Measurements from ENCODE around the gene DNAJB13. TPM values are rescaled to one million over a fixed set of nuclear protein-coding genes. Genes with fewer than 3 reads are reported as not detected.

The DNAJB13 gene
- total and polyA plus RNA-seq, 2 of the 13 experiments (the other 11 are each of a cell fraction or from before 2014, with no cell fraction given) = 2.3 TPM; not detected in 1

DNA sequence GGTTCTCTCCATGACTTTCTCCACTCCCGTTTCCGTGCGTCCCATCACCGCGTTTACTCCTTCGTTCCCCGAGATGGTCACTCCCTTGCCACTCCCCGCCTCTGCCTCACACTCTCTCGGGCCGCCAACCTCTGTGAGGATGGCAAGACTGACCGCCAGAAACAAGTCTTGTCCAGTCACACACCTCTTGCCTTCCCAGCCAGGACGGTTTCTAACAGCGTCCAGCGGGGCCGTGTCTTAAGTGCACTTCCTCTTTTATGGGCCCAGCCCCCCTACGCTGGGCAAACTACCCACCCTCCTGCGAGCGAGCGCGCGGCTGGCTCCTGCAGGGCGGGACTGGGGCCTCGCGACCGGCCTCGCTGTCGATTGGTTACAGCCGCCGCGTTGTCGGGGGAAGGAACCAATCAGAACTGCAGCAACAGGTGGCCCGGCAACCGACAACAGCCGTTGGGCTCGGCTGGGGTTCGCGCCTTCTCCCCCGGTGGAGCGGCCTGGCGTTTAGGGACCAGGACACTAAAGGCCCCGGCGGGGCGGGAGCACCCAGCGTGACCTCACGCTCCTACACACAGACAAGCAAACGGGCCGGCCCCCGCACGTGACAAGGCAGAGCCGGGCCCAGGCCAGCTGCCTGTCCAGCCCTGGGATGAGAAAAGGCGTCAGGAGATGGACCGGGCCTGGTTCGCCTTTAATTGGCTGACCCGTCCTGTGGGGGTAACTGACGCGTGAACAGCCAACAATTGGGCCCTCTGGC, 32.3 kb downstream of the DNAJB13 start (continued):
- TF ChIP-seq, protein P1, sequence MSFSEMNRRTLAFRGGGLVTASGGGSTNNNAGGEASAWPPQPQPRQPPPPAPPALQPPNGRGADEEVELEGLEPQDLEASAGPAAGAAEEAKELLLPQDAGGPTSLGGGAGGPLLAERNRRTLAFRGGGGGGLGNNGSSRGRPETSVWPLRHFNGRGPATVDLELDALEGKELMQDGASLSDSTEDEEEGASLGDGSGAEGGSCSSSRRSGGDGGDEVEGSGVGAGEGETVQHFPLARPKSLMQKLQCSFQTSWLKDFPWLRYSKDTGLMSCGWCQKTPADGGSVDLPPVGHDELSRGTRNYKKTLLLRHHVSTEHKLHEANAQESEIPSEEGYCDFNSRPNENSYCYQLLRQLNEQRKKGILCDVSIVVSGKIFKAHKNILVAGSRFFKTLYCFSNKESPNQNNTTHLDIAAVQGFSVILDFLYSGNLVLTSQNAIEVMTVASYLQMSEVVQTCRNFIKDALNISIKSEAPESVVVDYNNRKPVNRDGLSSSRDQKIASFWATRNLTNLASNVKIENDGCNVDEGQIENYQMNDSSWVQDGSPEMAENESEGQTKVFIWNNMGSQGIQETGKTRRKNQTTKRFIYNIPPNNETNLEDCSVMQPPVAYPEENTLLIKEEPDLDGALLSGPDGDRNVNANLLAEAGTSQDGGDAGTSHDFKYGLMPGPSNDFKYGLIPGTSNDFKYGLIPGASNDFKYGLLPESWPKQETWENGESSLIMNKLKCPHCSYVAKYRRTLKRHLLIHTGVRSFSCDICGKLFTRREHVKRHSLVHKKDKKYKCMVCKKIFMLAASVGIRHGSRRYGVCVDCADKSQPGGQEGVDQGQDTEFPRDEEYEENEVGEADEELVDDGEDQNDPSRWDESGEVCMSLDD (CRISPR knock-in tag; IDR thresholded peaks at IDR 0.05; ENCODE audit: borderline replicate concordance) = peak; percentile 93
- TF ChIP-seq TGIF2 (CRISPR knock-in tag; IDR thresholded peaks at IDR 0.05) = 0 out of 2 replicates have a peak, but pooled peaks have one; percentile 32
- TF ChIP-seq HMG20B (CRISPR knock-in tag; conservative IDR thresholded peaks at IDR 0.05) = peak; percentile 45
- TF ChIP-seq, protein P2, sequence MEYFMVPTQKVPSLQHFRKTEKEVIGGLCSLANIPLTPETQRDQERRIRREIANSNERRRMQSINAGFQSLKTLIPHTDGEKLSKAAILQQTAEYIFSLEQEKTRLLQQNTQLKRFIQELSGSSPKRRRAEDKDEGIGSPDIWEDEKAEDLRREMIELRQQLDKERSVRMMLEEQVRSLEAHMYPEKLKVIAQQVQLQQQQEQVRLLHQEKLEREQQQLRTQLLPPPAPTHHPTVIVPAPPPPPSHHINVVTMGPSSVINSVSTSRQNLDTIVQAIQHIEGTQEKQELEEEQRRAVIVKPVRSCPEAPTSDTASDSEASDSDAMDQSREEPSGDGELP (IDR thresholded peaks at IDR 0.05; ENCODE audit: borderline replicate concordance, low read depth) = peak; percentile 65; the same call in 1 of the 2 replicates
- no peak for TF ChIP-seq HMGA1 (CRISPR knock-in tag; conservative IDR thresholded peaks at IDR 0.05)
- TF ChIP-seq SP1 (IDR thresholded peaks at IDR 0.05) = no peak
- peak; percentile 38; the same call in 1 of the 2 replicates for TF ChIP-seq SP1 (CRISPR knock-in tag; IDR thresholded peaks at IDR 0.05)
- TF ChIP-seq ZNF749 (CRISPR knock-in tag; IDR thresholded peaks at IDR 0.05; ENCODE audit: borderline replicate concordance) = peak; percentile 90
- TF ChIP-seq, protein P3, sequence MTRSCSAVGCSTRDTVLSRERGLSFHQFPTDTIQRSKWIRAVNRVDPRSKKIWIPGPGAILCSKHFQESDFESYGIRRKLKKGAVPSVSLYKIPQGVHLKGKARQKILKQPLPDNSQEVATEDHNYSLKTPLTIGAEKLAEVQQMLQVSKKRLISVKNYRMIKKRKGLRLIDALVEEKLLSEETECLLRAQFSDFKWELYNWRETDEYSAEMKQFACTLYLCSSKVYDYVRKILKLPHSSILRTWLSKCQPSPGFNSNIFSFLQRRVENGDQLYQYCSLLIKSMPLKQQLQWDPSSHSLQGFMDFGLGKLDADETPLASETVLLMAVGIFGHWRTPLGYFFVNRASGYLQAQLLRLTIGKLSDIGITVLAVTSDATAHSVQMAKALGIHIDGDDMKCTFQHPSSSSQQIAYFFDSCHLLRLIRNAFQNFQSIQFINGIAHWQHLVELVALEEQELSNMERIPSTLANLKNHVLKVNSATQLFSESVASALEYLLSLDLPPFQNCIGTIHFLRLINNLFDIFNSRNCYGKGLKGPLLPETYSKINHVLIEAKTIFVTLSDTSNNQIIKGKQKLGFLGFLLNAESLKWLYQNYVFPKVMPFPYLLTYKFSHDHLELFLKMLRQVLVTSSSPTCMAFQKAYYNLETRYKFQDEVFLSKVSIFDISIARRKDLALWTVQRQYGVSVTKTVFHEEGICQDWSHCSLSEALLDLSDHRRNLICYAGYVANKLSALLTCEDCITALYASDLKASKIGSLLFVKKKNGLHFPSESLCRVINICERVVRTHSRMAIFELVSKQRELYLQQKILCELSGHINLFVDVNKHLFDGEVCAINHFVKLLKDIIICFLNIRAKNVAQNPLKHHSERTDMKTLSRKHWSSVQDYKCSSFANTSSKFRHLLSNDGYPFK (CRISPR knock-in tag; IDR thresholded peaks at IDR 0.05; ENCODE audit: borderline replicate concordance) = peak; percentile 69; the same call in 1 of the 2 replicates
- no peak for TF ChIP-seq NCOA5 (CRISPR knock-in tag; IDR thresholded peaks at IDR 0.05)
- TF ChIP-seq ZNF746 (CRISPR knock-in tag; IDR thresholded peaks at IDR 0.05) = peak; percentile 73; the same call in 1 of the 2 replicates
- peak; percentile 92 for TF ChIP-seq NCOA1 (CRISPR knock-in tag; IDR thresholded peaks at IDR 0.05)
- no peak for TF ChIP-seq ZNF879 (CRISPR knock-in tag; IDR thresholded peaks at IDR 0.05)
- no peak for TF ChIP-seq TBL1XR1 (IDR thresholded peaks at IDR 0.05; ENCODE audit: borderline replicate concordance, low read length, partially characterized antibody)
- TF ChIP-seq ELF3 (CRISPR knock-in tag; IDR thresholded peaks at IDR 0.05) = peak; percentile 67
- TF ChIP-seq, protein P4, sequence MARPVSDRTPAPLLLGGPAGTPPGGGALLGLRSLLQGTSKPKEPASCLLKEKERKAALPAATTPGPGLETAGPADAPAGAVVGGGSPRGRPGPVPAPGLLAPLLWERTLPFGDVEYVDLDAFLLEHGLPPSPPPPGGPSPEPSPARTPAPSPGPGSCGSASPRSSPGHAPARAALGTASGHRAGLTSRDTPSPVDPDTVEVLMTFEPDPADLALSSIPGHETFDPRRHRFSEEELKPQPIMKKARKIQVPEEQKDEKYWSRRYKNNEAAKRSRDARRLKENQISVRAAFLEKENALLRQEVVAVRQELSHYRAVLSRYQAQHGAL (CRISPR knock-in tag; IDR thresholded peaks at IDR 0.05; ENCODE audit: not compliant biosample characterization) = peak; percentile 92
- TF ChIP-seq, protein P5, sequence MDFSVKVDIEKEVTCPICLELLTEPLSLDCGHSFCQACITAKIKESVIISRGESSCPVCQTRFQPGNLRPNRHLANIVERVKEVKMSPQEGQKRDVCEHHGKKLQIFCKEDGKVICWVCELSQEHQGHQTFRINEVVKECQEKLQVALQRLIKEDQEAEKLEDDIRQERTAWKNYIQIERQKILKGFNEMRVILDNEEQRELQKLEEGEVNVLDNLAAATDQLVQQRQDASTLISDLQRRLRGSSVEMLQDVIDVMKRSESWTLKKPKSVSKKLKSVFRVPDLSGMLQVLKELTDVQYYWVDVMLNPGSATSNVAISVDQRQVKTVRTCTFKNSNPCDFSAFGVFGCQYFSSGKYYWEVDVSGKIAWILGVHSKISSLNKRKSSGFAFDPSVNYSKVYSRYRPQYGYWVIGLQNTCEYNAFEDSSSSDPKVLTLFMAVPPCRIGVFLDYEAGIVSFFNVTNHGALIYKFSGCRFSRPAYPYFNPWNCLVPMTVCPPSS (IDR thresholded peaks at IDR 0.05) = no peak
- TF ChIP-seq SRSF1 (optimal IDR thresholded peaks at IDR 0.05; ENCODE audit: low read depth, low read length) = peak; percentile 26
- TF ChIP-seq TEAD2 (CRISPR knock-in tag; IDR thresholded peaks at IDR 0.05) = peak; percentile 40; the same call in 1 of the 2 replicates
- no peak for TF ChIP-seq MAFF (IDR thresholded peaks at IDR 0.05; ENCODE audit: low read depth, low read length)

All from HepG2 (cell line).